PFSK-1 (cell line): ENCODE data around the gene DDX23.

Source experiments
- FOXP2 ChIP-seq: optimal IDR thresholded peaks from 2 replicates; pipeline ENCODE3; 2011; ENCODE audit warnings: borderline replicate concordance, control low read depth, inconsistent platforms; ENCODE audit not compliant: insufficient read depth; ENCODE audit errors: extremely low read length, extremely low read depth
- POLR2AphosphoS5 ChIP-seq: IDR thresholded peaks from 2 replicates; pipeline ENCODE4 v1.6.1; 2012; ENCODE audit warnings: low read depth, mild to moderate bottlenecking, control low read depth, low read length, moderate library complexity
- REST ChIP-seq, 2 experiments: IDR thresholded peaks; 2 replicates each; pipeline versions ENCODE4 v1.6.1 to v1.8.0; 2011 to 2012; ENCODE audit warnings: low read depth in 2 of 2, low read length in 2 of 2, control low read depth in 1 of 2, inconsistent platforms in 1 of 2, mild to moderate bottlenecking in 1 of 2, moderate library complexity in 1 of 2; ENCODE audit not compliant: insufficient read depth in 1 of 2
- SIN3A ChIP-seq: IDR thresholded peaks from 2 replicates; pipeline ENCODE4 v1.6.1; 2012; ENCODE audit warnings: mild to moderate bottlenecking, low read length, moderate library complexity, borderline replicate concordance; ENCODE audit not compliant: insufficient read depth
- TAF1 ChIP-seq: IDR thresholded peaks from 2 replicates; pipeline ENCODE4 v1.6.1; 2012; ENCODE audit warnings: low read length, control low read depth, borderline replicate concordance; ENCODE audit not compliant: insufficient read depth

DDX23 gene

GRCh38 chr12:48828293-48828692 lies 23.7 kb downstream of the DDX23 start:
- TF ChIP-seq REST (IDR thresholded peaks at IDR 0.05; ENCODE audit: insufficient read depth in 1 of 2, low read depth in 2 of 2, low read length in 2 of 2) (no peak), TAF1 (no peak)

GRCh38 chr12:48827513-48828096 lies 24.4 kb downstream of the DDX23 start:
- TF ChIP-seq SIN3A (no peak), TAF1 (no peak), FOXP2 (no peak), REST (IDR thresholded peaks at IDR 0.05; ENCODE audit: insufficient read depth in 1 of 2, low read depth in 2 of 2, low read length in 2 of 2) (no peak), POLR2AphosphoS5 (no peak)

- TF ChIP-seq FOXP2, result no peak
- no peak for TF ChIP-seq TAF1
- no peak for TF ChIP-seq REST (IDR thresholded peaks at IDR 0.05; ENCODE audit: insufficient read depth in 1 of 2, low read depth in 2 of 2, low read length in 2 of 2)
- TF ChIP-seq SIN3A, result no peak
- no peak for TF ChIP-seq POLR2AphosphoS5
Observed at GRCh38 chr12:48827026-48827425, 24.9 kb downstream of the DDX23 start.

- no peak for TF ChIP-seq REST (IDR thresholded peaks at IDR 0.05; ENCODE audit: insufficient read depth in 1 of 2, low read depth in 2 of 2, low read length in 2 of 2)
- no peak for TF ChIP-seq POLR2AphosphoS5
- no peak for TF ChIP-seq TAF1
- no peak for TF ChIP-seq FOXP2
- no peak for TF ChIP-seq SIN3A
Observed at GRCh38 chr12:48826209-48826855, 25.6 kb downstream of the DDX23 start.
